ENCODE results near the gene ALPK1. TPM values are rescaled to one million over a fixed set of nuclear protein-coding genes. Genes with fewer than 3 reads are reported as not detected.

ALPK1 gene
- total and polyA plus RNA-seq, 11 donors = 1.3 to 21.7 (median 3.2) TPM

- H3K9me3 ChIP-seq = peaks cover 0 to 5% (median 0%) of the 10 kb centered on the region in 12 donors
- peaks cover 0 to 8% (median 0%) of the 10 kb centered on the region in 12 donors for H3K4me1 ChIP-seq
- H3K27me3 ChIP-seq = no peaks in the 10 kb centered on the region
- intact Hi-C loops (cut with DNase I) = no loop called here
- 87 to 94% (median 92%) methylated on average over 8 of the region's 8 CpGs for WGBS, 4 donors
- TF ChIP-seq CTCF (IDR thresholded peaks at IDR 0.05) (no peak), POLR2A (IDR thresholded peaks at IDR 0.05) (no peak)
- H3K27ac ChIP-seq = no peak overlapping the region
- DNase-seq (no peak), ATAC-seq (no peak)
- H3K4me3 ChIP-seq = no peak overlapping the region
- peaks cover 0 to 26% (median 4%) of the 10 kb centered on the region in 9 donors for H3K36me3 ChIP-seq
Observed at GRCh38 chr4:112270640-112271421, 26.3 kb upstream of the ALPK1 start.

DNA sequence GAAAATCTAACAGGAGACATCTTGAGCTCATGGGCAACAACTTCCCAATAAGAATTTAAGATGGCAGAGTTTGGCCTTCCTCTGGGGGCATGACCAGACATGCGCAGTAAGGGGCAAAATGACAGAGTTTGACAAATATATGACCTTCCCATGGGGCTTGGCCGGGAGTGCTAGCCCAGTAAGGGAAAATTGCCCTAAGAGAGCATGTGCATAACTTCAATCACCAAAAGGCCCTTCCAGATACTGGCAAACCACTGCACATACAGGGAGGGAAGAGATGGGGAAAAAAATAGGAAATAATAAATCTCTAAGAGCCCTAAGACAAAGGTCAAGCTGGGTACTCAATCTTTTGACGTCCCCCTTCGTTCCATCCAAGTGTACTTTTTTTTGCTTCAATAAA is 24.9 kb upstream of the ALPK1 start:
- TF ChIP-seq POLR2A (IDR thresholded peaks at IDR 0.05) (no peak), CTCF (IDR thresholded peaks at IDR 0.05) (no peak)
- Histone ChIP-seq H3K4me3 (no peak overlapping the region), H3K4me1 (peaks cover 0 to 12% (median 0%) of the 10 kb centered on the region in 12 donors), H3K27me3 (no peaks in the 10 kb centered on the region), H3K27ac (no peak overlapping the region), H3K9me3 (peaks cover 0 to 5% (median 0%) of the 10 kb centered on the region in 12 donors), H3K36me3 (peaks cover 0 to 25% (median 4%) of the 10 kb centered on the region in 9 donors)
- DNase-seq = no peak
- 92 to 95% (median 95%) methylated on average over 4 of the region's 4 CpGs for WGBS, 4 donors
- ATAC-seq = no peak
- intact Hi-C loops (cut with DNase I) = no loop called here

- H3K4me1 ChIP-seq = peaks cover 0 to 15% (median 2%) of the 10 kb centered on the region in 12 donors
- no peak overlapping the region for H3K27ac ChIP-seq
- H3K36me3 ChIP-seq = peaks cover 0 to 33% (median 0%) of the 10 kb centered on the region in 9 donors
- H3K27me3 ChIP-seq = no peaks in the 10 kb centered on the region
- peaks cover 0 to 5% (median 0%) of the 10 kb centered on the region in 12 donors for H3K9me3 ChIP-seq
- no peak for DNase-seq
- no peak for ATAC-seq
- intact Hi-C loops (cut with DNase I) = no loop called here
- 95 to 98% (median 97%) methylated on average over 4 of the region's 4 CpGs for WGBS, 4 donors
- no peak overlapping the region for H3K4me3 ChIP-seq
- TF ChIP-seq POLR2A (IDR thresholded peaks at IDR 0.05) (no peak), CTCF (IDR thresholded peaks at IDR 0.05) (no peak)
Observed at GRCh38 chr4:112274959-112275358, 22.2 kb upstream of the ALPK1 start.

GRCh38 chr4:112276113-112276512 is 21.1 kb upstream of the ALPK1 start:
- Histone ChIP-seq H3K4me3 (no peak overlapping the region), H3K27me3 (no peaks in the 10 kb centered on the region), H3K4me1 (peaks cover 0 to 25% (median 2%) of the 10 kb centered on the region in 12 donors), H3K9me3 (peaks cover 0 to 5% (median 0%) of the 10 kb centered on the region in 12 donors), H3K36me3 (peaks cover 0 to 34% (median 0%) of the 10 kb centered on the region in 9 donors), H3K27ac (peak overlapping the region in 1 of 12 donors; percentile 2)
- ATAC-seq (no peak), DNase-seq (no peak)
- intact Hi-C loops (cut with DNase I) = no loop called here
- 80 to 93% (median 83%) methylated on average over 3 of the region's 3 CpGs for WGBS, 4 donors
- TF ChIP-seq POLR2A (IDR thresholded peaks at IDR 0.05) (no peak), CTCF (IDR thresholded peaks at IDR 0.05) (no peak)
